ENCODE measurements around the gene TMUB1.

DNA sequence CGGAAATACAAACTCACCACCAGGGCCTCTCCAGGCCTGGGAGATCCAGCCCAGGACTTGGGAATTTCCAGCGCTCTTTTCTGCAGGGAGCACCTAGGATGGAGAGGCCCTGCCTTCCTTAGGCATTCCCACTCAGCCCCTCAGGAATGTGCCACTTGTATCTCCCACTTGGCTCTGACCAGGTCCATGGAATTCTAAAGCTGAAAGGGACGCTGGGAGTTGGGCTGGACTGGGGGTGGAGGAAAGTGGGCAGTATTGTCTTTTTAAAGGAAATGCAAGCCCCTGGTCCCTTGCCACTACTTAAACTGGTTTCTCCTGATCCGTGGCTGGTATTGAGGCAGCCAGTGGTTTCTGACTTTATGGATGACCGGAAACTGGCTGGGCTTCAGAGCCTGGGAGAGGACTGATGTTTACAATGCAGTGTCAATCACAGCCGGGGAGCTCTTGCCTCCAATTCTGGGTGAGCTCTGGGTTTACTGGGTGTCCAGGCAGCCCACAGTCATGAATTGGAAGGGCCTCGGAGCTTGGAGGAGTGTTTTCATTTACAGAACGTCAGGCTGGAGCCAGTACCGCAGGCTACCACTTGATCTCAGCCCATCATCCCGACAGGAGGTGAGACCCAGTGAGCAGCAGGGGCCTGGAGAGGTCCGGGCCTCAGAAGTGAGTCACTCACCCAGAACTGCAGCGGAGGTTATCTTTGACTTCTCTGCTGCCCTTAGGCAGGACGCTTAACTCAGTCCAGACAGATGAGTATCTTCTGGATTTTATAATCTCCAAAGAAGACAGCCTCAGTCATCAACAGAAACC is 30.3 kb upstream of the TMUB1 start:
- TF ChIP-seq, protein P1, sequence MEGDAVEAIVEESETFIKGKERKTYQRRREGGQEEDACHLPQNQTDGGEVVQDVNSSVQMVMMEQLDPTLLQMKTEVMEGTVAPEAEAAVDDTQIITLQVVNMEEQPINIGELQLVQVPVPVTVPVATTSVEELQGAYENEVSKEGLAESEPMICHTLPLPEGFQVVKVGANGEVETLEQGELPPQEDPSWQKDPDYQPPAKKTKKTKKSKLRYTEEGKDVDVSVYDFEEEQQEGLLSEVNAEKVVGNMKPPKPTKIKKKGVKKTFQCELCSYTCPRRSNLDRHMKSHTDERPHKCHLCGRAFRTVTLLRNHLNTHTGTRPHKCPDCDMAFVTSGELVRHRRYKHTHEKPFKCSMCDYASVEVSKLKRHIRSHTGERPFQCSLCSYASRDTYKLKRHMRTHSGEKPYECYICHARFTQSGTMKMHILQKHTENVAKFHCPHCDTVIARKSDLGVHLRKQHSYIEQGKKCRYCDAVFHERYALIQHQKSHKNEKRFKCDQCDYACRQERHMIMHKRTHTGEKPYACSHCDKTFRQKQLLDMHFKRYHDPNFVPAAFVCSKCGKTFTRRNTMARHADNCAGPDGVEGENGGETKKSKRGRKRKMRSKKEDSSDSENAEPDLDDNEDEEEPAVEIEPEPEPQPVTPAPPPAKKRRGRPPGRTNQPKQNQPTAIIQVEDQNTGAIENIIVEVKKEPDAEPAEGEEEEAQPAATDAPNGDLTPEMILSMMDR (IDR thresholded peaks at IDR 0.05) = no peak
- TF ChIP-seq POLR2A (IDR thresholded peaks at IDR 0.05) = no peak
